GM18861 (cell line): ENCODE data around the gene RGMB.

Experiments used
- ATAC-seq: cut with Tn5 transposase; IDR thresholded peaks from one replicate; pipeline ENCODE4 v1.9.1; 2021; ENCODE audit not compliant: unreplicated experiment

RGMB gene

DNA sequence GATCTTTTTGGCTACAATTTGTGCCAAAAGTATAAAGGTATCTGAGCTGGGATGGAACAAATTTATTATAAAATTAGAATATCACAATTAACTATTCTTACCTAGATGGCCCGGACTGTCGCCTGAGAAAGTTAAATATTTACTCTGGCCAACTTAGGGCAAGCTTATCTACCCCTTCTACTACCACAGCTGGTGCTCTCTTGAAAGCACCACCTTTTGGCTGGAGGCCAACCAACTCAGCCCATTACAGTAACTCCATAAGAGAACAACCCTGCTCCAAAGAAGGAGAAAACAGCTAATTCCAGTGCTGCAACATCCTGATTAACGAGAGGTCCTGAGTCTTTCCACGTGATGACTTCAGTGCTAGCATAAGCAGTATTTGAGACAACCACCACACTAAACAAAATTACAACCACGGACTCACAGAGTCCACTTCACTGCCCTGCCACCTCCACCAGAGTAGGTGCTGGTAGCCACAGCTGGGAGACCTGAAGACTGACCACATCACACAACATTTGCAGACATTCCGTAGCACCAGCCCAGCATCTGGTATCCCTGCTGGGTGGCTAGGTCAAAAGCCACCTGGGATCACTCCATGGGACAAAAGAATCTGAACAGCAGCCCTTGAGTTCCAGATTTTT, 43.2 kb downstream of the RGMB start:
- no peak for ATAC-seq

GRCh38 chr5:98825582-98826375, 52.3 kb downstream of the RGMB start:
- no peak for ATAC-seq

- ATAC-seq, result no peak
These were observed 53.7 kb downstream of the RGMB start for GRCh38 chr5:98827161-98827560.

DNA sequence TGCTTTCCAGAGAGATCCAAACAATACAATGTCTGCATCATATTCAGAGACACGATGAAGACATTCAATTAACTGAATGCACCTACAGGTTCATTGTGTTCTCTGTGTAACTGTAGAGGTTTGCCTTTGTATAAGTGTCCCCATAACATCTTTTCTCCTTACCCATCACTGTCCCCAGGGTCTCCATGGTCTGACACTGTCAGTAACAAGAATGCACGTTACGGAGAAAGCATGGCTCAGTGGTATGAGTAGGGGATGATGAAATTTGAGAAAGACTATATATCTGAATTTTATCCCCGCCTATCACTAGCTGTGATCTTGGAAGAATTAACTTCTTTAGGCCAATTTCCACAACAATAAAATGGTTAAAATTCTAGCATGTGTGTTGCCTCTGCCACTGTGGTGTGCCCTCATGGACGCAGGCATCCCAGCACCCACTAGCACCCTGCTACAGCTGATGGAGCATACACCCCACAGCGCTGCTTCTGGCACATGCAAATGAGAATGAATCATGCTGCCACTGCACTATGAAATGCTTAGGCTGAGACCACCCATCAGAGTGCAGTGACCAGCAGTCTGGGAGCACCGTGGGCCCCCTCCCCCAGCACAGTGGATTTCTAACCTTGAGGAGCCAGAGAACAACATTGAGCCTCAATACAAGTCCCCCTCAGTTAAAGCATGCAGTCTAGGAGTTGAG, 54.3 kb downstream of the RGMB start:
- no peak for ATAC-seq

DNA sequence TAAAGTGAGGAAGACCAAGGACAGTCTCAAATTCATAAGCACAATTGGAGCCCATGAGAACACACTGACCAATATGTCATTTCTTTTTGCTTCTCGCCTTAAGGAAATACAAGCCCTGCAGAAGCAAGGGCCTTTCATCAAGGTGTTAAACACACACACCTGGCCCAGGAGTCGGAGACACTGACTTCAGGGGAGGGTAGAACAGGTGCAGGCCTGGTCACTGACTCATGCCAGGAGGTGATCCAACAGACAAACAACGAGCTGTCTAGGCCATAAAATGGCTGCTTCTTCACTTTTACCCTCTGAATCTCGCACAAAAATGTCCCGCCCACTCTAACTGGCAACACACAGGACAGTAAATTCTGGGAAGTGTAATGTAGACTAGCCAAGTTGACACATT, 62.7 kb downstream of the RGMB start:
- no peak for ATAC-seq

GRCh38 chr5:98839469-98840383, 66.3 kb downstream of the RGMB start:
- ATAC-seq, result no peak

- ATAC-seq, result no peak
These were observed 67.5 kb downstream of the RGMB start for GRCh38 chr5:98840946-98841345.

DNA sequence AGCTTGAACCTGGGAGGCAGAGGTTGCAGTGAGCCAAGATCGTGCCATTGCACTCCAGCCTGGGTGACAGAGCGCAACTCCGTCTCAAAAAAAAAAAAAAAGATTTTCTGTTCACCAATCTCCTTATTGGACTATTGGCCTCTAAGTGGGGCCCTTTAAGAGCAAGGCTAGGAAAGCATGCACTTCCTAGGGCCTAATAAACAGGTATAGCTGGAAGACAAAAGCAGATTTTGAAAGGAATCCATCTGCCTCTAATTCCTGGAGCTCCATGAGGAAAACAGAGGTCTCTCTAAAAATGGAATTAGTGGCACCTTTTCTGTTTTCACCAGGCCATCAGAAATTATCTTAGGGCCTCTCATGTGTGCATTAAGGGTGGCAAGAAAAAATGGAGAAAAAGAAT, 70.0 kb downstream of the RGMB start:
- ATAC-seq, result no peak

- ATAC-seq, result no peak
These were observed 71.4 kb downstream of the RGMB start for GRCh38 chr5:98844865-98845264.

- ATAC-seq, result no peak
These were observed 72.4 kb downstream of the RGMB start for GRCh38 chr5:98845878-98846277.
